Measurements from ENCODE around the gene RSAD2.

RSAD2 gene

GRCh38 chr2:6905668-6906067 lies 28.1 kb downstream of the RSAD2 start:
- no peak for DNase-seq (ENCODE audit: low read depth in 2 of 2)

- DNase-seq (ENCODE audit: low read depth in 2 of 2): no peak
Measured at GRCh38 chr2:6906165-6906741, 28.7 kb downstream of the RSAD2 start.

DNA sequence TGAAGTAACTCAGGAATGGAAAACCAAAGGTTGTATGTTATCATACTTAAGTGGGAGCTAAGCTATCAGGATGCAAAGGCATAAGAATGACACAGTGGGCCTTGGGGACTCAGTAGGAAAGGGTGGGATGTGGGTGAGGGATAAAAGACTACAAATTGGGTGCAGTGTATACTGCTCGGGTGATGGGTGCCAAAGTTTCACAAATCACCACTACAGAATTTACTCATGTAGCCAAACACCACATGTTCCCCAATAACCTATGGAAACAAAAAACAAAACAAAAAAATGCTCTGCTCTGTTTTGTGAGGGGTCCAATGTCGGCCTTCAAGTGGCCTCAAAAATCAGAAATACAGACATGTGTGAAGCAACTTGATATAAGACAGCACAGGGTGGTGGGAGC lies 30.7 kb downstream of the RSAD2 start:
- DNase-seq (ENCODE audit: low read depth in 2 of 2): no peak

DNA sequence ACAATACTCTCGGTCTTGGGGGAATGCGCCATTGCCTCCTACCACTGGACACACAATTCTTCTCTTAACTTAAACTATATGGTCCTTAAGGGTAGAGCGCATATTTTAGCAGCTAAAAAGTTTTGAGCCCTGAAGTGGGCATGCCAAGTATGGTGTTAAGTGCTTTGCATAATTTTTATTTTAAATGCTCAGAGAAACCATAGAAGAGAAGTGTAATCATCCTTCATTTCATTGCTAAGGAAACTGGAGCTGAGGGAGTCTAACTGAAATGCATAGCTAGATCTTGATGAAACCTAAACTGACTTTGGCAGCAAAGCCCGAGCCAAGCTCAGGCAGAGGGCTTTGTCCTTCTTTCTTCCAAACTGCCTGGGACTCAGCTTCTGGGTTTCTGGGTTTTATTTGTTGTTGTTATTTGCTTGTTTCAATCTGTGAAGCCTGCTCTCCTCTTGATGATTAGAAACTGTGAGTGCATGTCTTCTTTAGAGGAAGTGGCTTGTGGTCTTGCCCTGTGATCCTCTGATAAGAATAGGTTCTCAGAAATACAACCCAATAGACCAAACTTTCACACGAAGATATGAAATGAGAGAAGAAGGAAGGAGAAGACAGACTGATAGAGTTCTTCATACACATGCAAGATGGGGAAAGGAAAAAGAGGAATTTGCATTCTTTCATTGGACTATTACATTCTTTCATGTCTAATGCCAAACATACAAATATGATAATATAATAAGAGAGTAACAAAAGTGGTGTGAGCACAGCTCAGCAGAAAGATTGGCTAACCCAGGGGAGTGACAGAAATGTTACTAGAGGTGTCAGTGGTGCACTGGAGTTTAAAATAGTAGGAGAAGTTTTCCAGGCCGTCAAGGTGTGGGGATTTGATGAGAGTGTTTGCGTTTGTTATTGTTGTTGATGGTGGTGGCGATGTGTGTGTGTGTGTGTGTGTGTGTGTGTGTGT lies 32.1 kb downstream of the RSAD2 start:
- peak in 1 of 2 donors; percentile 19 for DNase-seq (ENCODE audit: low read depth in 2 of 2)

DNA sequence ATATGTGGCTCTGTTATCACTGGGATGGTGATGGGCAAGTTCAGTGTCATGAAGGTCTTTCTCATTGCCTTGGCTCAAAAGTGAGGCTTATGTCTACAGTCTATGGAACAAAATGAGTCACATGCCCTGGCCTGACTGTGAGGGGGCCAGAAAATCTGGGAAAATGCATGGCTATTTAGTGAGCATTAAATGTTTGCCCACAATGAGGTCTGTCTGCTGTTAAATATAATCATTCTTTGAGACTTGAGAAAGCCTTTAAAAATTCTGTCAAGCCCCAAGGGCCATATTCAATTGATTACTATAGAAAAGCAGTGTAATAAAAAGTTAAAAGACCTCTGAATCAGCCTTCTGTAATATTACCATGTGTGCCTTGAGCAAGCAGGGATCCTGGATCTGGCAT lies 34.1 kb downstream of the RSAD2 start:
- no peak for DNase-seq (ENCODE audit: low read depth in 2 of 2)

DNA sequence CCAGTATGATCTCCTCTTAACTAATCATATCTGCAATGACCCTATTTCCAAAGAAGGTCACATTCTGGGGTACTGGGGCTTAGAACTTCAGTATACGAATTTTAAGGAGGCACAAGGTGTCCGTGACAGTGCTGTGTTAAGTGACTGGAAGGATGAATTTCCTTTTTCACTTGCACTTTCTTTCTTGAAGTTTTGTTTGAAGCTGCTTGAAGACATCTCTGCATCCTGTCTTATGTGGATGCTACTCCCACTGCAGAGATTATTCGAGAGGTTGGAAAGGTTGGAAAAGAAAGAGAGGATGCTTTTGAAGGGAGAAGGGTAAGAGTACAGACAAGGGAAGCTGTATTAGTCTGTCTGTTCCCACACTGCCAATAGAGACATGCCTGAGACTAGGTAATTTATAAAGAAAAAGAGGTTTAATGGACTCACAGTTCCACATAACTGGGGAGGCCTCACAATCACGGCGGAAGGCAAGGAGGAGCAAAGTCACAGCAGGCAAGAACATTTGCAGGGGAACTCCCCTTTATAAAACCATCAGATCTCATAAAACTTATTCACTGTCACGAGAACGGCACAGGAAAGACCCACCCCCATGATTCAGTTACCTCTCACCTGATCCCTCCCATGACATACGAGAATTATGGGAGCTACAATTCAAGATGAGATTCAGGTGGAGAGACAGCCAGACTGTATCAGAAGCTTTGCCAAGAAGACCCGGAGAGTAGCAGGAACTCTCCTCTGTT lies 36.0 kb downstream of the RSAD2 start:
- DNase-seq (ENCODE audit: low read depth in 2 of 2): peak; percentile 33 to 49

- no peak for DNase-seq (ENCODE audit: low read depth in 2 of 2)
Measured at GRCh38 chr2:6914828-6915227, 37.3 kb downstream of the RSAD2 start.

DNA sequence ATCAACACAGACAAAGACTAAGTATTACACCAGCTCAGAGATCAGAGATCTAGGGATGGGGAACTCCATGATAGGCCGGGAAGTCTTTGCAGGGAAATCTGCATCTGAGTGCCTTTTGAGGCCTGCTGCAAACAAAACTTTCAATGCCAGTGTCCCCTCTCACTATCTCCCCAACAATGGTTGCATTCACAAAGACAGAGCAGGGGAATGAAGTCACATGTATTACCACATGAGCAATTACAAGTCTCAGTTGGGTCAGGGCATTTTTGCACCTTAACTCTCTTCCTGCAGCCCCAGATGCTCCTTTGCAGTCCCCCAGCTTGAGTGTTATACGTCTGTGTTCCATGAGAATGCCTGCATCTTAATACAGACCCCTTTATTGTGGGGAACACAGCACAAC lies 37.8 kb downstream of the RSAD2 start:
- no peak for DNase-seq (ENCODE audit: low read depth in 2 of 2)

GRCh38 chr2:6916224-6916623 lies 38.6 kb downstream of the RSAD2 start:
- DNase-seq (ENCODE audit: low read depth in 2 of 2): no peak

GRCh38 chr2:6916736-6917070 lies 39.1 kb downstream of the RSAD2 start:
- no peak for DNase-seq (ENCODE audit: low read depth in 2 of 2)

DNA sequence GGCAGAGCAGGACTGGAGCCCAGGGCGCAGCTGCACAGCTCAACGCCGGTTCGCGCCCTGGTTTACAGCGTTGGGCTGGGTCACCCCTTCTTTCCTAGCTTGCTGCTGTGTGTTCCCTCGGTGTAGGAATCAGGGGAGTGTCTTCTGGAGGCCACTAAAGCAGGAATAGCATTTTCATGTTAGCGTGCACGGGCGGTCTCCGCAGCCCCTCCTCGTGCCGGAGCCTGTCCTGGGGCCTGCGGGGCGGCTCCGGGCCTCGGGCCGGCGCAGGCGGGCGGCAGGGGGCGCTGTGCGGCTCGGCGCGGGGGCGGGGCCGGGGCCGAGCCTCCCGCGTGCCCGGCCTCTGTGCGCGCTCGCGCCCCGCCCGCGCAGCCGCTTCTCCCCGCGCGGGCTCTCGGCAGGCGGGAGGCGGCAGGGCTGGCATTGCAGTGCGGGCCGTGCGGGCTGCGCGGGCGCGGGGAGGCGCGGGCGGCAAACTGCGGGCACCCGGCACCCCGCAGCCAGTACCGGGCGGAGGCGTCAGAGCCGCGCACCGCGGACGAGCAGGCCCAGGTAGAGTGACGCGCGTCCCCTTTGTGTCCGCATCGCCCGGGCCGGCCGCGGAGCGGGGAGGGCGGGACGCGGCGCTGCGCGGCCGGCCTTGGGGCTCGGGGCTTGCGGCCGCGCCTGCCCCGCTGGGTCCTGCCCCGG lies 39.6 kb downstream of the RSAD2 start, which contains the start of gene RNF144A:
Gene RNF144A, plus strand, starts transcription at position 342 of the 690 bp plus-strand sequence. CDS start 79,515 bp downstream, outside the sequence.
- peak in 1 of 2 donors; percentile 68 for DNase-seq (ENCODE audit: low read depth in 2 of 2)

- DNase-seq (ENCODE audit: low read depth in 2 of 2): no peak
Measured at GRCh38 chr2:6917761-6918421, 40.3 kb downstream of the RSAD2 start.

- DNase-seq (ENCODE audit: low read depth in 2 of 2): no peak
Measured at GRCh38 chr2:6919901-6920742, 42.5 kb downstream of the RSAD2 start.

- no peak for DNase-seq (ENCODE audit: low read depth in 2 of 2)
Measured at GRCh38 chr2:6920743-6921064, 43.1 kb downstream of the RSAD2 start.

DNA sequence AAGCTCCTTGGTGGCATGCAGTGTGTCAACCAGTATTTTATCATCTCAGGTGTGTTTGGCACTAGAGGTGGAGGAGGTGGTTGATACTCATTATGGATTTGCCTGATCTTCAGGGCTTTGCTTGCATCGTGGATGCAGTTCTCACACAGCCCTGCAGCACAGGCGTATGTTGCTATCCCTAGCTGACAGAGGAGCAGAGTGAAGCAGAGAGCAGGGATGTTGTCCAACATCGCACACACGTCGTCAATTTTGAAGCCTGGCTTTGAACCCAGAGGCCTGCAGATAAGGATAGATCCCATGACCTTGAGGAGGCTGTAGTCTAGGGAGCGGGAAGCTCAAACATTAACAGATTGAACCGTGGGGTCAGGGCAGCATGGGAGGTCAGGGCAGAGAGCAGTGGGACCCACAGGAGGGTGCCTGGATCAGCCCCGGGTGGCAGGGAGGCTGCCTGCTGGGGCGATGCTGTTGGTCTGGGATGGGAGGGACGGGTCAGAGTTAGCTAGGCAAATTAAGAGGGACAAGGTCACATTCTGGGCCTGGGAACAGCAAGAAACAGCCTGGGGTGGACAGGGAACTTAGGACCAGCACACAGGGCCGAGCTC lies 43.8 kb downstream of the RSAD2 start:
- no peak for DNase-seq (ENCODE audit: low read depth in 2 of 2)

- no peak for DNase-seq (ENCODE audit: low read depth in 2 of 2)
Measured at GRCh38 chr2:6922201-6922656, 44.7 kb downstream of the RSAD2 start.

DNA sequence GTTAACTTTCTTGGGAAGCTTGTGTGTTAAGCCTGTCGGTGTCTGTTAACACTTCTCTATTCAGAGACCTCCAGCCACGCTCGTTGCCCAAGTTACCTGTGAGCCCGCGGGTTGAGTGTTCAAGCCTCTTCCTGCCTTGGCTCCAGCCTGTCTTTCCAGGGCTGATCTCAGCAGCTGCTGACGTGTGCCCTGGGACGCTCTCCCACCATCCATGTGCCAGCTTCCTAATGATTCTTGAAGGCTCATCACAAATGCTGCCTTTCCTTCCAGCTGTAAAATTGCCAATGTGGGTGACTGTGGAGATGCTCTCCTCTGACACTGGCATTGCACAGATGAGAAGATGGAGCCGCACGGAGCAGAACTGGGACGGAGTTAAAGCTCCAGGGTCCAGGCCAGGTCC lies 45.7 kb downstream of the RSAD2 start:
- no peak for DNase-seq (ENCODE audit: low read depth in 2 of 2)

- no peak for DNase-seq (ENCODE audit: low read depth in 2 of 2)
Measured at GRCh38 chr2:6924101-6924923, 46.7 kb downstream of the RSAD2 start.

DNA sequence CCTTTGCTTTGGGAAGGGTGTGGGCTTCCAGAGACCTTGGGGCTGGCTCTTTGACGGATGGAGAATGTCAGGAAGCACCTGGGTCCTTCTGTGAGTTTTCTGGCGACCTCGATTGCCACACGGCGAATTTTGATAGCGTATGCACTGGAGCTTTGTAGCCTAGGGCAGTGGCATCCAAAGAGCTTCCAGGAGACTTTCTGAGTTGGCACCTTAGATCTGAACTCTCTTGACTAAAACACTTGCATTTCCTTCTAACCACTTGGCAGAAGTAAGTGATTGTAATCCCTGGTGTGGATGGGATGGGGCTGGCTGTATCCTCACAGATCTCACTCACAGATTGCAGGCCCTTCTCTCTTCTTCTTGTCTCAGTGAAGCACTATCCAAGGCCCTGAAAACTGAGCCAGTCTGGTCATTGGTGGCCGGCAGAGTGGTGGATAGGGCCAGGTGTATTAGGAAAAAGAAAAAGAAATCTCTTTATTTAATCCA lies 47.4 kb downstream of the RSAD2 start:
- no peak for DNase-seq (ENCODE audit: low read depth in 2 of 2)

All from stimulated activated CD4-positive, alpha-beta T cell treated with anti-CD3 and anti-CD28 coated beads, Interleukin-15, amount 100 ng/mL, for 48 hours (primary cell).